ENCODE data around the gene BTBD2.

Gene BTBD2

GRCh38 chr19:2053601-2054389 is 38.3 kb upstream of the BTBD2 start:
- no peak for ATAC-seq
- TF ChIP-seq CSDC2 (CRISPR knock-in tag; IDR thresholded peaks at IDR 0.05): no peak
- no peak for TF ChIP-seq ZNF8 (CRISPR knock-in tag; IDR thresholded peaks at IDR 0.05)
- TF ChIP-seq ISL1 (CRISPR knock-in tag; IDR thresholded peaks at IDR 0.05): no peak
- no peak for TF ChIP-seq PATZ1 (CRISPR knock-in tag; IDR thresholded peaks at IDR 0.05; ENCODE audit: borderline replicate concordance)
- TF ChIP-seq ZNF70 (CRISPR knock-in tag; IDR thresholded peaks at IDR 0.05): no peak
- TF ChIP-seq CREB5 (CRISPR knock-in tag; IDR thresholded peaks at IDR 0.05; ENCODE audit: low read depth): no peak
- TF ChIP-seq CSRNP3 (CRISPR knock-in tag; IDR thresholded peaks at IDR 0.05): no peak
- TF ChIP-seq ARNTL (CRISPR knock-in tag; IDR thresholded peaks at IDR 0.05; ENCODE audit: borderline replicate concordance, low read depth): no peak

- TF ChIP-seq TOX (CRISPR knock-in tag; IDR thresholded peaks at IDR 0.05; ENCODE audit: borderline replicate concordance): no peak
- TF ChIP-seq POU6F1 (CRISPR knock-in tag; IDR thresholded peaks at IDR 0.05; ENCODE audit: borderline replicate concordance, low read depth): no peak
- TF ChIP-seq TSHZ2 (CRISPR knock-in tag; IDR thresholded peaks at IDR 0.05): no peak
- no peak for TF ChIP-seq ISL1 (CRISPR knock-in tag; IDR thresholded peaks at IDR 0.05)
- no peak for TF ChIP-seq GLIS3 (CRISPR knock-in tag; IDR thresholded peaks at IDR 0.05)
- no peak for TF ChIP-seq ZFP3 (CRISPR knock-in tag; IDR thresholded peaks at IDR 0.05)
- TF ChIP-seq ESRRG (CRISPR knock-in tag; IDR thresholded peaks at IDR 0.05): no peak
- no peak for TF ChIP-seq CREB5 (CRISPR knock-in tag; IDR thresholded peaks at IDR 0.05; ENCODE audit: low read depth)
- TF ChIP-seq PPARA (CRISPR knock-in tag; IDR thresholded peaks at IDR 0.05; ENCODE audit: borderline replicate concordance): no peak
- no peak for TF ChIP-seq RARB (CRISPR knock-in tag; IDR thresholded peaks at IDR 0.05)
- no peak for TF ChIP-seq ZFP30 (CRISPR knock-in tag; IDR thresholded peaks at IDR 0.05)
- TF ChIP-seq CSDC2 (CRISPR knock-in tag; IDR thresholded peaks at IDR 0.05): no peak
- no peak for ATAC-seq
Observed at GRCh38 chr19:2051773-2052704, 36.5 kb upstream of the BTBD2 start.
